Amygdala (tissue), 56 donors: ENCODE results near the gene PLD1.
A peak's percentile ranks its signal among the peaks of the same experiment; 100 is the strongest.
"Not testable (repeated sequence)": the region's sequence is repeated elsewhere in the genome, so short reads cannot be mapped to it uniquely, and the experiment has no call there.

ENCODE experiments used
- DNase-seq, 56 donors: peaks; one replicate each; lab custom pipeline; 2025; lab: John Stamatoyannopoulos, UW

Gene PLD1

DNA sequence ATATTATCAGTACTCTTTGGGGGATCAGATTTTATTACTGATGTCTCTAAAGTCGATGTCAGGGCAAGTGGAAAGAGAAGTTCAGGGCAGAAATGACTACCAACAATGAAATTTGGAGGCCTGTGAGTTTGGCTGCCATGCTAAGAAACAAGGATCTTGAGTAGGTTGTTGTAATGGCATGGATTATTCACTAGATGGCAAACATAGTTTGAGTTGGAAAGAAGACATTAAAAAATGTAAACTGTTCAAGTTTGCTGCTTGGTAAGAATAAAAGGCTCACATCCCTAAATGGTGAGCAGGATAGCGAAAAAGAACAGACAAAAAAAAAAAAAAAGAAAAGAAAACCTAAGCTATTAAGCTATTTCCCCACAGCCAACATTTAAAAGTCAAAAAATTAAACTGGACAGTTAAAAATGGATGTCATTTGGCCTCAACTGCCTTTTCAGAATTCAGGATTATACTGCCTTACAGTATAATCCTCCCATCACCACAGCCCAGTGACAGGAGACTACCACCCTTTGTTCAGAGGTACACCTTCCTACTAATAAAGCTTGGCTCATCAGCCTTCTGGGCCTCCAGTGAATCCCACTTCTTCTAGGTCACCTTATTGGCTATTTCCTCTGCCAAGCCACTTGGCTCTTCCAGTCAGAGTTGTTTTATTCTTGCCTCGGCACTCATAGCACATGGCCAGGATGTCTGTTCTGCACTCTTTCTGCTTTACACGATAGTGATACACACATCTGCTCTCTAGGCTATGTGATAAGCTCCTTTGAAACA lies 163.7 kb downstream of the PLD1 start:
- peak in 2 of 56 donors; percentile 2 to 48 for DNase-seq

- DNase-seq, result no peak
Observed at GRCh38 chr3:171644681-171645080, 165.6 kb downstream of the PLD1 start.

- DNase-seq, result no peak
Observed at GRCh38 chr3:171643681-171644080, 166.6 kb downstream of the PLD1 start.

GRCh38 chr3:171643033-171643432 lies 167.2 kb downstream of the PLD1 start:
- no peak for DNase-seq

DNA sequence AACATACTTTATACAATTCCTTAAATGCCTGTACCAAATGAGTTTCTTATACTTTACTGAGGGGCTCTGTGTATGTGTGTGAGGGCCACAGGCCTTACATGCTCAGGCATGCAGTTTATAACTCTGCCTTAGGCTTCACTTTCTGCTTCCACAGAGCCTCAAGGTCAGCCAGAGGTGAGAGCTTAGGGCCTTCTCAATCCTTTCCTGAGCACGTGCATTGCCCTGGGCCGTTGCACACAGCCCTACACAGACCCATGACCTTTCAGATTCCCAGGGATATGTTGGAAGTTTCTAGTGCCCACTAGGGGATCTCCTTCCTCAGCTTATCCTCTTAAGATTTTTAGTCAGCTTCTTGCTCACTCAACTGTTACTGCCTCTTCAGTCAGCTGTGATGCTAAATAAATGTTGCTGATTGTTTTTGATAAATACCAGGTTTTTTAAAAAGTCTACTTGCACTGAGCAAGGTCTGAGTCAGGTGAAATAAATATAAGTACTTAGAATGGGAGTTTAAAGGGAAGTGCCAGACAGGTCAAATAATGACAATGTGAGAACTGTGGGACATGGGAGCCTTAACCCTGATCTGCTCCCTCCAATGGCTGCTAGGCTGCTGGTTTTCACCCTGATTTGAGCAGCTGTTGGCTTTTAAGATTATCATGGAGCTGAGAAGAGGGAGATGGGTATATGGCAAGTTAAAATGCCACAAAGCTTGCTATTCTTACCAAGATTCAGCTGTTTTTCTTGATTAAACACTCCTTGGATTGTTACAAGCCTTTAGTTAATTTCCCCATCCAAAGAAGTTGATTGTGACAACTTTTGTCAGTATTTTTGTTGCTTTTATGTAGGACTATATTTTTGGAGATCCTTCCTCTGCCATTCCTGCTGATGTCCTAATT lies 169.5 kb downstream of the PLD1 start:
- no peak for DNase-seq

GRCh38 chr3:171636666-171637065 lies 173.6 kb downstream of the PLD1 start:
- DNase-seq, result no peak

- DNase-seq, result no peak
Observed at GRCh38 chr3:171632766-171633165, 177.5 kb downstream of the PLD1 start.

- not testable (repeated sequence) for DNase-seq
Observed at GRCh38 chr3:171626799-171627198, 183.5 kb downstream of the PLD1 start.

DNA sequence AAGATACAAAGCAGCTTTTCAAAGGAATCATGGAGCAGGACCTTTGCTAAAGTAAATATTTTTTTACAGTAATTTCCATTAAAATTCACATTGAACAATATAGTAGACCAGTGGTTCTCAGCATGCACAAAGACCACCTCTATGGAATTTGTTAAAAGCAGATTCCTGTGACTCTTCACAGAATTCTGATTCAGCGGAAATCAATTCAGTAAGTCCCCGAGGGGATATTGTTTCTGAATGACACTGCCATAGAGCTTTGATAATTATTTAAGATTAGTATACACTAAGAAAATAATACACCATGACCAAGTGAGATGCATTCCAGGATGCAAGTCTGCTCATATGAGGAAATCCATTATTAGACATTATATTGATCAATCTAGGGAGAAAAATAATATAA lies 188.2 kb downstream of the PLD1 start:
- no peak for DNase-seq

DNA sequence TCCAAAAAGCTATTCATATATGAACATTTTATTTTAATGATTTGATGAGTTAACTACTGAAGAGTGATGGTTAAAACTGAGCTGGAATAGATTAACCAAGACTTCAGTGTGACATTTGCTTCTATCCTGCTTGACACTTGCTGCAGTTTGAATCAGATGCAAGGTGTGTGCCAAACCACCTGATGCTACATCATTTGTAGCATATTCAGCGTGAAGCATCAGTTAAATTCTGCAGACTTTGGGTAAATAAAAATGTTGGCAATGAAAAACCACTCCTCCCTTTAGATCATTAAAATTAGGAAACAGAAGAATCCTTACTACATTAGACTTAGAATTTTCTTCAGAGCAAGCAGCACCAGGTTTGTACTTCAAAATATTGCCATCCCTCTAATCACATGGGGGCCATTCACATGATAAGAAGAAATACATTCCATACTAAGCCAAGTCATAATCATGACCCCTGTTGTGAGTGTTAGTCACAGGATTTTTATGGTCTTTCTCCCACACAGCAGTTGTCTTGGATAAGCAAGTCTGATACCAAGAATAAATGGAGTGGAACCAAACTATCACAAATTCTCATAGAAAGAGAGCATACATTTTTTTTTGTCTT lies 189.4 kb downstream of the PLD1 start:
- DNase-seq, result no peak

- no peak for DNase-seq
Observed at GRCh38 chr3:171616798-171617197, 193.5 kb downstream of the PLD1 start.

GRCh38 chr3:171615686-171616085 lies 194.6 kb downstream of the PLD1 start:
- no peak for DNase-seq

GRCh38 chr3:171615281-171615680 lies 195.0 kb downstream of the PLD1 start:
- DNase-seq, result no peak

- DNase-seq, result peak in 24 of 56 donors; percentile 1 to 63 (median 10)
Observed at GRCh38 chr3:171614318-171614921, 195.9 kb downstream of the PLD1 start.

DNA sequence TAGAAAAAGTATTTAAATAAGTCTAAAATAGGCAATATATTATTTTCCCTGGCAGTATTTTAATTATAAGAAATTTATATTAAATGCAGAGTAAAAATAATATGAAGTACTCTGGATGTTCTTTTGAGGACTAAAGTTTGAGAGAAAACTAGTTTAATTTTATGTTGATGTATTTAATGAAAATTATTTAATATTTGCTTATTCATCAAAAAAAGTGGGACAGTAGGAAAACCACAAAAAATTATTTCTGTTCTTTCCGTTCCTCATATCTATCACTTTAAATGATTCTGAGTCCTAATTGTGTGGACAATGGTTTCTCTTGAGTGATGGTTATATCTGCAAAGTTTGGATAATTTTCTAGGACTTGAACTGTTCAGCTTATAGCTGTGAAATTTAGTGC lies 202.8 kb downstream of the PLD1 start:
- no peak for DNase-seq

- DNase-seq, result peak in 1 of 56 donors; percentile 3
Observed at GRCh38 chr3:171606151-171606751, 204.0 kb downstream of the PLD1 start.

- DNase-seq, result no peak
Observed at GRCh38 chr3:171604370-171604769, 205.9 kb downstream of the PLD1 start.

- no peak for DNase-seq
Observed at GRCh38 chr3:171602072-171602471, 208.2 kb downstream of the PLD1 start.

DNA sequence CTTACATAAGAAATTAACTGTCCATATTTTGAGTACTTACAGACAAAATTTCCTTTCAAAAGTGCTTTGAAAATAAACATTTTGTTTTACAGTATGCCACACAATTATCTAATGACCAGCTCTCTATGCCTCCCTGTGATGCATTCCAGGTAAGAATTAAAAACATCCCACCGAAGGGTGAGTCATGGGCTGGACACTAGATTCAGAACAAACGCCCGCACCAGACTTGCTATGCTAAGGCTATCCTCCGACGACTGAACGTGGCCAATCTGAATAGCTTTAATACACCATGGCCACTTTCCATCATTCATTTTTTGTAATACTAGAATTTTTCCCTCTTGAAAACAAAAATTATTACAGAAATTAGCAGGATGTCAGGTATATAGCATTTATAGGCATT lies 210.3 kb downstream of the PLD1 start:
- DNase-seq, result no peak

DNA sequence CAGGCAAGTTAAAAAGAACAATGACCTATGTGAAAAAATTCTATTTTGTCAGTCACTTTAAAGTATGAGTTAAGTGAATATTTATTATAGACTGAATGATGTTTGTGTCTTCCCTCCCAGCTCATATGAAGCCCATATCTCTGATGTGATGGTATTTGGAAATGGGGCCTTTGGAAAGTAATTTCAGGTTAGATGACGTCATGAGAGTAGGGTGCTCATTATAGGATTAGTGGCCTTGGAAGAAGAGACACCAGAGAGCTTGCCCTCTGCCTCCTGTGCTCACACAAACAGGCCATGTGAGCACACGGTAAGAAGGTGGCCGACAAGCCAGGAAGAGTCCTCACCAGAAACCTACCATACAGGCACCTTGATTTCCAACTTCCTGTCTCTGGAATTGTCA lies 211.3 kb downstream of the PLD1 start:
- no peak for DNase-seq
